Stomach (tissue), 4 donors: ENCODE results near the gene PPP1R1B.

Source experiments
- CTCF ChIP-seq, 7 experiments: fragments of 450-650 bp in 4 of 7; fragments of 200-600 bp in 3 of 7; sonication (generic) in 3 of 7; IDR thresholded peaks; one replicate each; pipeline ENCODE4 v1.5.1; 2016 to 2019; ENCODE audit warnings: antibody characterized with exemption in 7 of 7, control low read depth in 2 of 7, mild to moderate bottlenecking in 1 of 7
- EP300 ChIP-seq: sonication (generic); formaldehyde crosslinking; IDR thresholded peaks from one replicate; pipeline ENCODE4 v1.6.1; 2017; ENCODE audit warnings: antibody characterized with exemption
- POLR2A ChIP-seq, 4 donors: fragments of 450-650 bp; IDR thresholded peaks; one replicate each; pipeline ENCODE4 v1.6.1; 2016; ENCODE audit warnings: antibody characterized with exemption in 4 of 4, control low read depth in 2 of 4, mild to moderate bottlenecking in 1 of 4, moderate library complexity in 1 of 4

GRCh38 chr17:39627047-39627711 lies 427 bp downstream of the PPP1R1B start:
- TF ChIP-seq POLR2A (IDR thresholded peaks at IDR 0.05), result no peak
- TF ChIP-seq CTCF (IDR thresholded peaks at IDR 0.05), result no peak
- no peak for TF ChIP-seq EP300
